H1 (cell line): ENCODE results near the gene SNCAIP. TPM values are rescaled to one million over a fixed set of nuclear protein-coding genes. Genes with fewer than 3 reads are reported as not detected.

ENCODE experiments used
- CHD7 ChIP-seq: fragments of 300-600 bp; sonication (generic); IDR thresholded peaks from 2 replicates; pipeline ENCODE4 v1.7.1; 2012; ENCODE audit warnings: low read length, moderate library complexity, mild to moderate bottlenecking, inconsistent platforms; ENCODE audit not compliant: insufficient replicate concordance
- CTCF ChIP-seq, 3 experiments: IDR thresholded peaks; 1 replicate in 2 of 3; 2 replicates in 1 of 3; pipeline versions ENCODE4 v1.5.1 to v1.6.1; 2011; ENCODE audit warnings: low read length in 3 of 3, mild to moderate bottlenecking in 3 of 3, inconsistent platforms in 2 of 3, low read depth in 1 of 3, moderate library complexity in 1 of 3; ENCODE audit not compliant: insufficient read depth in 1 of 3; ENCODE audit errors: control extremely low read depth in 1 of 3
- EGR1 ChIP-seq: IDR thresholded peaks from 2 replicates; pipeline ENCODE4 v1.6.1; 2011; ENCODE audit warnings: low read depth, low read length, borderline replicate concordance
- EZH2 ChIP-seq: fragments of 200-600 bp; sonication (generic); IDR thresholded peaks from 2 replicates; pipeline ENCODE4 v1.7.1; 2012; ENCODE audit warnings: low read depth, mild to moderate bottlenecking, moderate library complexity, low read length, inconsistent platforms; ENCODE audit not compliant: severe bottlenecking
- JUND ChIP-seq: IDR thresholded peaks from 2 replicates; pipeline ENCODE4 v1.6.1; 2011; ENCODE audit warnings: mild to moderate bottlenecking, improper control_type of control experiment, low read length
- NANOG ChIP-seq: IDR thresholded peaks from 2 replicates; pipeline ENCODE4 v1.6.1; 2011; ENCODE audit warnings: low read length, low read depth, mild to moderate bottlenecking, inconsistent platforms; ENCODE audit not compliant: insufficient read depth, poor library complexity, severe bottlenecking
- PHF8 ChIP-seq: fragments of 200-600 bp; sonication (generic); conservative IDR thresholded peaks from 2 replicates; pipeline ENCODE4 v1.7.1; 2012; ENCODE audit warnings: low read depth, mild to moderate bottlenecking, inconsistent platforms, low read length, moderate library complexity
- SP2 ChIP-seq: IDR thresholded peaks from 2 replicates; pipeline ENCODE4 v1.6.1; 2012; ENCODE audit warnings: mild to moderate bottlenecking, low read length, inconsistent platforms
- ZNF274 ChIP-seq: IDR thresholded peaks from 2 replicates; pipeline ENCODE4 v1.7.0; 2012; ENCODE audit warnings: low read length, borderline replicate concordance; ENCODE audit errors: extremely low read depth
- polyA plus RNA-seq, 7 experiments: library from polyadenylated mRNA; depleted of rRNA in 3 of 7; stranded (reverse) in 5 of 7; unstranded in 2 of 7; fragments of >200 nt in 5 of 7; fragments of 200-250 nt in 2 of 7; gene quantifications; 1 replicate in 5 of 7; 2 replicates in 1 of 7; 4 replicates in 1 of 7; pipeline versions ENCODE4 v1.2.1 to v1.2.3, GENCODE V29; 2011 to 2013; ENCODE audit warnings: missing spikeins in 2 of 7, mixed read lengths in 2 of 7
- total RNA-seq: library from RNA; stranded (reverse); fragmentation: NEBNext Ultra II Directional; extraction: Animal tissue kit (Norgen Biotek cat#: 25700); gene quantifications from 2 replicates; pipeline ENCODE4 v1.2.1, GENCODE V29; 2021

Gene SNCAIP
- total and polyA plus RNA-seq, 2 of the 8 experiments (the other 6 are each of a cell fraction or from before 2014, with no cell fraction given): 3.9 to 9.0 TPM

- TF ChIP-seq CHD7: no peak
- TF ChIP-seq PHF8: no peak
- no peak for TF ChIP-seq CTCF (IDR thresholded peaks at IDR 0.05; ENCODE audit: control extremely low read depth in 1 of 3, insufficient read depth in 1 of 3, low read depth in 1 of 3, low read length in 3 of 3)
- TF ChIP-seq NANOG: no peak
- TF ChIP-seq SP2: no peak
- no peak for TF ChIP-seq EZH2
- TF ChIP-seq EGR1: no peak
- TF ChIP-seq JUND: no peak
- no peak for TF ChIP-seq ZNF274
Observed at GRCh38 chr5:122507045-122507444, 195.0 kb downstream of the SNCAIP start (continued).
